ENCODE results near the gene GALNTL6.
"Not testable (repeated sequence)": the region's sequence is repeated elsewhere in the genome, so short reads cannot be mapped to it uniquely, and the experiment has no call there.

GALNTL6 gene

DNA sequence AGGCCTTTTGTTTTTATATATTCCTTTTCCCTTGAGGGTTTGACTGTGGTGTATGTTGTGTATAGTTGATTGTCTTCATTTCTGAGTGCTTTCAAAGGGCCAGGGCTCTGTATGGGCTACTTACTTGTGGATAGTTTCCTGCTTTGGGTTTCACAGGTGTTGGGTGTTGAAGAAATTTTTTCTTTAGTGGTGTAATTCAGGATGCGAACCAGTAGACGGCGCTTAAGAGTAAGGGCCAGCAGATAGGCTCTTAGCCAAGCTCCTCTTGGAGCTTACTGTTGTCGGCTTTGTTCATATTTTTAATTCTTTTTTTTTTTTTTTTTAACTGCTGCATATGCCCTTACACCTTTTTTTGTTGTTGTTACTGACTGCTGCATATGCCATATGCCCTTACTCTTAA, 1079.1 kb downstream of the GALNTL6 start:
- DNase-seq, result no peak

DNA sequence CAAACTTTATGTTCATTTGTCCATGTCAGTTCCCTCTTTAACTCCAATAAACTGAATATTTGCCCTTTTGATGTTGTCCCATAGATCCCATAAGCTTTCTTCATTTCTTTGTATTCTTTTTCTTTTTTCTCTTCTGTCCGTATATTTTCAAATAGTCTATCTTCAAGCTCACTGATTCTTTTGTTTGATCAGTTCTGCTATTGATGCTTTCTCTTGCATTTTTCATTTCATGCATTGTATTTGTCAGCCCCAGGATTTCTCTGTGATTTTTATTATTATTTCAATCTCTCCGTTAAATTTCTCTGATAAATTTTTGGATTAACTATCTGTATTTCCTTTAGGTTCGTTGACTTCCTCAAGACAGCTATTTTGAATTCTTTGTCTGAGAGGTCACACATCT, 1082.5 kb downstream of the GALNTL6 start:
- no peak for DNase-seq

DNA sequence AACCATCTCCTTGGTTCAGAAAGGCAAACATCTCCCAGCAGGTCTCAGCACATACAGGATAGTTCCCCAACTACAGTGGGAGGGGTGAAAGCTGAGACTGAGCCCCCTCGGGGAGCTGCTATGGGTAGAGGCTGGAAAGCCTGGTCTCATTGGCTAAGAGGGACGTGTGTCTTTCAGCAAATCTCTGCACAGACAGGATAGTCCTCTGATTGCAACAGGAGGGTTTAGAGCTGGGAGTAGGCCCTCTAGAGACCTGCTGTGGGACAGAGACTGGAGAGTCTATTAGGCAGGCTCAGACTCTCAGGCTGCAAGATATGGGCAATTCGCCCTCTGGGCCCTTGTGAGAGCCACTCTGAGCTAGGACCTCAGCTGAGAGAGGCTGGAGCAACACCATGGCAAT, 1083.8 kb downstream of the GALNTL6 start:
- no peak for DNase-seq

DNA sequence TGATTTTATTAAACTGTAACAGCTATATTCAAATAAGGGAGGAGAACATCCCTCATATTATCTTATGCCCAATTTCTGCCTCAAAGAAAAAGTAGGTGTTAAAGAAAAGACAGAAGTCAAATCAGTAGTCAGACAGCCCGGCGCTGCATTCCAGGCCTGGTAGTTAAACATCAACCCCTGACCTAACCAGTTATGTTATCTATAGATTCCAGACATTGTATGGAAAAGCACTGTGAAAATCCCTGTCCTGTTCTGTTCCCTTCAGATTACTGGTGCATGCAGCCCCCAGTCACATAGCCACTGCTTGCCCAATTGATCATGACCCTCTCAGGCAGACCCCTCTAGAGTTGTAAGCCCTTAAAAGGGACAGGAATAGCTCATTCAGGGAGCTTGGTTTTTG, 1085.5 kb downstream of the GALNTL6 start:
- DNase-seq, result no peak

DNA sequence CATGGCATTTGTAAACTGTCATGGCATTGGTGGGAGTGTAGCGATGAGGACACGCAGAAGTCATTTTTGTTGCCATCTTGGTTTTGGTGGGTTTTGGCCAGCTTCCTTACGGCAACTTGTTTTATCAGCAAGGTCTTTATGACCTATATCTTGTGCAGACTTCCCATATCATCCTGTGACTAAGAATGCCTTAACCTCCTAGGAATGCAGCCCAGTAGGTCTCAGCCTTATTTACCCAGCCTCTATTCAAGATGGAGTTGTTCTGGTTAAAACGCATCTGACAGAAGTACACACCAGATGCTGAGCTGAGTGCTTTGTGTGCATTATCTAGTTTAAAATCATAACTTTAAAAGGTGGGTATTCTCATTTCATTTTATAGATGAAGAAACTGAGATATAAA, 1086.7 kb downstream of the GALNTL6 start:
- DNase-seq, result no peak

DNA sequence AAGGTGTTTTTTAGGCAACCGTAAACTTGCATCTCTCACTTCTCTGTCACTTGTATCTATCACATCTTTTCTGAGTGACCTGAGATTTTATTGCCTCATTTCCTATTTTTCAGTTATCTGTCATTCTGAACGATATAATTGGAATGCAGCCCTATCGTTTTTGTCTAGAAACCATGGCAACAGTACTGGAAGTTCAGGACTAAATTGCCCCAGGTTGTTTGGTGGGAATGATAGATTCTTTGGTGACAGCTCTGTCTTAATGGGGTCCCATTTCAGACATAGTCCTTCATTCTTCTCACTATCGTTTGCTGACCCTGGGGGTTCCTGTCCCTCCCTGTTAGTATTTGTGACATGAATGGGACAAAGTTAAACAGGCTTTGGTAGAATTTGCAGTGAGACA, 1087.7 kb downstream of the GALNTL6 start:
- DNase-seq, result no peak

DNA sequence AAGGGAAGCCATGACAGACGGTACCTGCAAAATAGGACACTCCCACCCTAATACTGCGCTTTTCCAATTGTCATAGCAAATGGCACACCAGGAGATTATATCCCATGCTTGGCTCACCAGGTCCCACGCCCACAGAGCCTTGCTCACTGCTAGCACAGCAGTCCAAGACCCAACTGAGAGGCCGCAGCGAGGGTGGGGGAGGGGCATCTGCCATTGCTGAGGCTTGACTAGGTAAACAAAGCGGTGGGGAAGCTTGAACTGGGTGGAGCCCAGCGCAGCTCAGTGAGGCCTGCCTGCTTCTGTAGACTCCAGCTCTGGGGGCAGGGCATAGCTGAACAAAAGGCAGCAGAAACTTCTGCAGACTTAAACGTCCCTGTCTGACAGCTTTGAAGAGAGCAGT, 1099.3 kb downstream of the GALNTL6 start:
- DNase-seq, result not testable (repeated sequence)

DNA sequence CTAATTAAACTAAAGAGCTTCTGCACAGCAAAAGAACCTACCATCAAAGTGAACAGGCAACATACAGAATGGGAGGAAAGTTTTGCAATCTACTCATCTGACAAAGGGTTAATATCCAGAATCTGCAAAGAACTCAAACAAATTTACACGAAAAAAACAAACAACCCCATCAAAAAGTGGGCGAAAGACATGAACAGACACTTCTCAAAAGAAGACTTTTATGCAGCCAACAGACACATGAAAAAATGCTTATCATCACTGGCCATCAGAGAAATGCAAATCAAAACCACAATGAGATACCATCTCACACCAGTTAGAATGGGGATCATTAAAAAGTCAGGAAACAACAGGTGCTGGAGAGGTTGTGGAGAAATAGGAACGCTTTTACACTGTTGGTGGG, 1104.2 kb downstream of the GALNTL6 start:
- DNase-seq, result not testable (repeated sequence)

DNA sequence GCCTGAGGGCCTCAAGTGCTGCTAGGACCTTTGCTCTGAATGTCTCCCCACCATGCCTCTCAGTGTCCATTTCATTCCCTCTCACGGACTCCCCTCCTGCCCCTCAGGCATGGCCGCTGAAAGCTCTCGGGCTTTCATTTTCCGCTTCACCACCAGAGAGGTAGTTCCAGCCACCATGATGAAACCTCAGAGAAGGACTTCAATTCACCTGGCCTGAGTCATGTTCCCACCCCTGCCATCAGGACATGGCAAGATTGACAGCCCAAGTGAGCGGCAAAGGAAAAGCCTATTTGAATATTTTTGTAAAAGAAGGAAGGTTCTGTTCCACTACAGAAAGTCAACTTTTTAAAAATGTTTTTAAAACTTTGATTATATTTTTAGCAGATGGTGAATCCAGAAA, 1106.1 kb downstream of the GALNTL6 start:
- no peak for DNase-seq

DNA sequence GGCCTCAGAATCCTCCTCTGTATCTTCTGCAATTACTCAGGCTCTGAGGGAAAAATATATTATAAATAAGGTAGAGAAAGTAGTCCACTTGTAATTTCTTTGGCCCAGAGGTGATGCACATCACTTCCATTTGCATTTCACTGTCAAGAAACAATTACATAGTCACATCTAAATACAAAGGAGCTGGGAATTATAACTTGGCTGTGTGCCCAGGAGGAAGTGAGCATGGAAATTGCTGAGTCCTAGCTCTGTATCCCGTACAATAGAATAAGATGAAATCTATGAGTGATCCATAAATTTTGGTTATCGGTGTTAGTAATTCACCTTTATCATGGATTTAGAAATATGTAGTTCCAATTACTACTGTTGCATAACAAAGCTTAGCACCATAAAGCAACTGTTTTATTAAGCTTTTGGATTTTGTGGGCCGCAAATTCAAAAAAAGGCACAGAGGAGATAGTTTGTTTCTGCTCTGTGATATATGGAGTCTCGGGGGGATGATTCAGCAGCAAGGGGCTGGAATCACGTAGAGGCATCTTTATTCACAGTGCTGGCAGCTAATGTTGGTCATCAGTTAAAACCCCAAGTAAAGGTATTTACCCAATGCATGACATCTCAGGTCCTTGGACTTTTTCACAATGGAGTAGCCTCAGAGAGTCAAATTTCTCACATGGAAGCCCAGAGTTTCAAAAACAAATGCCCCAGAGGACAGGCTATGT, 1114.1 kb downstream of the GALNTL6 start:
- DNase-seq, result no peak

DNA sequence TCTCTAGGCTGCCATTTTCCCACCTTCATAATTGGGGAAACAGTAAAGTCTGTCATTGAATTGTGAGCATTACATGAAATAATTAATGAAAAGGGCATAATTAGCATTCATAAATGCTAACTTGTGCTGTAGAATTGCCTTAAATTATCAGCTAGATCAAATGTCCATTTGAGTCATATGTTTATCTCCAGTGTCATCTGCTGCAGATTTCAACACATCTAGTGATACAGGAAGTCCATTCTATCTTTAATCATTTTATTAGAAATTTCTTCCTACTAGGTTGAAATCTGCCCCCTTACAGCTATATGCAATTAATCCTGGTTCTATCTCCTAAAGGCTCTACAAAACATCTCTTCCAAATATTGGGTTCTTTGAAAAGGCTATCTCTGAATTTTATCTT, 1115.1 kb downstream of the GALNTL6 start:
- DNase-seq, result no peak

DNA sequence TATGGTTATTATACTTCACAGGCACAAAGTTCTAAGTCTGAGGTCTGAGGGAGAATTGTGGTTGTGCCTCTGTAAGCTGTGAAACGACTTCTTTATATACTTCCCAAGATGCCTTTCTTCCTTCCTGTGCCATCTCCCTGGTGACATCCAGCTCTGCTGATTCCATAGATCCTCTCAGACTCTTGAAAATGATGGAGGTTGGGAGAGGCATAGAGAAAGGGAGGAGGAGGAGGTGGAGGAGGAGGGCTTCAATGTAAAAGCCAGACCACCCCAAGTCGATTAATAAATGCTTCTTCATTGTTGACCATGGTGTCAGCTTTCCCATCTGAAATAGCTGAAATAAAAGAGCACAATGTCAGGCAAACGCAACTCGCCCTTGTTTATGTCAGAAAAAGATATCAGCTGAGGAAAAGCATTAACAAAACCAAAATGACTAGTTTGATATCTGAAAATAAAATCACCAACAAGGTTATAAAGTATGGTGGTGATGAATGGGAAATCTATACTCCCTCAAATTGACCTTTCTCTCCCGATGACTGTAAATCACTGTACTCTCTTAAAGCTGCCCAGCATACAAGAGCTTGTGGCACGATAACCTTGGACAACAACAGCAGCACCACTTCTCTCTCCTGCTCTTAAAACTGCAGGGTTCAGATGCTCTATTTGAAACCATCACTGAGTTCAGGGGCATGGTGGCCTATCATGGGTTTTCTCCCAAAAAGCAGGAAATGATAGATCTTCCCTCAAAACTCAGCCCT, 1125.0 kb downstream of the GALNTL6 start:
- no peak for DNase-seq

DNA sequence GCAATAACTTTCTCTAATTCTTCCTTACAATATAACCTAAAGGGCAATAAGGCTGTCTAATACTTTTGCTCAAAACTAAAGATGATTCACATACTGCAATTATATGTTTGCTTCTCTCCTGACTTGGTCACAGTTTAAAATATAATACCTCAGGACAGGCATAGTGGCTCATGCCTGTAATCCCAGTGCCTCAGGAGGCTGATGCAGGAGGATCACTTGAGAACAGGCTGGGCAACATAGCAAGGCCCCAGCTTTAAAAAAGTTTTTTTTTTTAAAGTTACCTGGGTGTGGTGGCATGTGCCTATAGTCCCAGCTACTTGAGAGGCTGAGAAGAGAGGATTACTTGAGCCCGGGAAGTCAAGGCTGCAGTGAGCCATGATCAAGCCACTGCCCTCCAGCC, 1125.7 kb downstream of the GALNTL6 start:
- DNase-seq, result no peak

DNA sequence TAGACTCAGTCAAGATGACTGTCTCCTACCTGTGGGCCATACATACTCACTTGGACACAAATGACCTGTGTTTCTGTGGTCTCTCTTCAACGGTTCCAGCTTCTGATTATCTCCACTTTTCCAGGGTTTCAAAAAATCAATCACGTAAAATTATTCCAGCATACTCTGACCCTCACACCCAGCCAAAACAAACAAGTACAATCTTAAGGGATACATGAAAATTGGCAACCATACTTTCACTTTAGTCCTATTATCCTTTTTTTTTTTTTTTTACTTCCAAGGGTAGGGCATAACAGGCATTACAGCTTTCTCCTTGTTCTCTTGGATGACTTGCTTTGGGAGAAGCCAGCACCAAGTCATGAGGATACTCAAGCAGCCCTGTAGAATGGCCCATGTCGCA, 1129.6 kb downstream of the GALNTL6 start:
- no peak for DNase-seq

DNA sequence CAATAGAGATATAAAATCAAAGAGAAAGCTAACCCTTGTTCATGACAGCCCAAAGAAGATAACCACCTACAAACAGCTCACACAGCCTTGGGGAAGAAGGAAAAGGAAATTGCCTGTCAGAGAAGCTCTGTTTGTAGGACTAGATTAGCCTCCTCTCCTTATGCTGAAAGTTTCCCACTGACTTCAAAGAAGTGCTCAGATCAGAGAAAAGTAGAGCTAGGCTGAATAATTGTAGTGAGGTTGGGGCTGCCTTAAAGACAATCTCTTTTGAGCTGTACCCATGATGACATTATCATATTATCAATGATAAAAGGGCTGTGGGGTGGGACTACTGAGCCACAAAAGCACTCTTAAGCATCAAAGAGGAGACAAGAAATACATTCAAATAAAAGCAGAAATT, 1132.4 kb downstream of the GALNTL6 start:
- DNase-seq, result no peak

DNA sequence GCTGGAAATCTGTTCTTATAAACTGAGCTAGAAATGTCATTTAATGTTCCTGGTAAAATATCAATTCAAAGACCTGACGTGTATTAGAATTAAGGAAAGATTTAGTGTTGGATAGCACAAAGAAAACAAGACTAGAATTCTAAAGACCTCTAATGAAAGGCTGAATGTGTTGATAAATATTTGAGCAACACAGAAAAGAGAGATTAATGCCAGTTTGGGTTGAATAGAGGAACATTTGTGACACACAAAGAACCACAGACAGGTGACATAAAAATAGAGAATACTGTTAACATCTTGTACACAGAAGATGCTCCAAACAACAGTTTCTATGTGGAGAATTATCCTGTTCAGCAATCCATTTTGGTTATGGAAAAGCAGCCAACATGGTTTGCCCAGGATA, 1133.3 kb downstream of the GALNTL6 start:
- DNase-seq, result peak; percentile 31 to 33

DNA sequence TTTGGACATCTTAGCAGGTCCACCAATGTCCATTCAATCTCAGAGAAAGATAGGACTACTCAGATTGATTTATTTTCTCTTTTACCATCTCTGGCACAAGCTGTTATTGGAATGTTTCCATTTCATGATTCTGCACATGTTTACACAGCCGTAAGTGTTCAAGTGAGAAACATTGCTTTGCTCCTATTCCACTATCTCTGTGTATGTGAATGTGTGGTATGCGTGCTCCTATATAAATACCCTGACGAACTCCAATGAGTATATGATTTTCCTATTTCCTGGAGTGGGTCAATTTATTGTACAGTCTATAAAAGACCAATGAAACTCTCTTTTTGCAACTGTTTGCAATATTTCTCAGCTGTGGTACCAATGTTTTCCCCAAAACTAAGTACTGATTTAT, 1134.4 kb downstream of the GALNTL6 start:
- DNase-seq, result no peak

DNA sequence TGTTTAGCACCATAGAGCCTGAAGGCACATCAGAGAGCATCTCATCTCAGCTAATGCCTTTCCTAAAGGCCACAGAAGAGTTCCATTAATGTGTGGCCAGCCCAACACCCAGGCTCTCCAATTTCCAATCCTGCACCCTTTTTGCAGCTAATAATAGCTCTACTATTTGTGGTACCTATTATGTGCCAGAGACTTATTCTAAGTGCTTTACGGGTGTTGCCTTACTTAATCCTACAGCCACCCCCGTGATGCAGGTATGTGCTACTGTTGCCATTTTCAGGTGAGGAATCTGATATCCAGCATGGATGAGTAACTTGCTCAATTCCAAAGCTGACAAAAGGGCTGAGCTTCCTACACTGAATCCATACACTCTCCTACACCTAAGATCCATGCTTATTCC, 1137.8 kb downstream of the GALNTL6 start:
- DNase-seq, result no peak

DNA sequence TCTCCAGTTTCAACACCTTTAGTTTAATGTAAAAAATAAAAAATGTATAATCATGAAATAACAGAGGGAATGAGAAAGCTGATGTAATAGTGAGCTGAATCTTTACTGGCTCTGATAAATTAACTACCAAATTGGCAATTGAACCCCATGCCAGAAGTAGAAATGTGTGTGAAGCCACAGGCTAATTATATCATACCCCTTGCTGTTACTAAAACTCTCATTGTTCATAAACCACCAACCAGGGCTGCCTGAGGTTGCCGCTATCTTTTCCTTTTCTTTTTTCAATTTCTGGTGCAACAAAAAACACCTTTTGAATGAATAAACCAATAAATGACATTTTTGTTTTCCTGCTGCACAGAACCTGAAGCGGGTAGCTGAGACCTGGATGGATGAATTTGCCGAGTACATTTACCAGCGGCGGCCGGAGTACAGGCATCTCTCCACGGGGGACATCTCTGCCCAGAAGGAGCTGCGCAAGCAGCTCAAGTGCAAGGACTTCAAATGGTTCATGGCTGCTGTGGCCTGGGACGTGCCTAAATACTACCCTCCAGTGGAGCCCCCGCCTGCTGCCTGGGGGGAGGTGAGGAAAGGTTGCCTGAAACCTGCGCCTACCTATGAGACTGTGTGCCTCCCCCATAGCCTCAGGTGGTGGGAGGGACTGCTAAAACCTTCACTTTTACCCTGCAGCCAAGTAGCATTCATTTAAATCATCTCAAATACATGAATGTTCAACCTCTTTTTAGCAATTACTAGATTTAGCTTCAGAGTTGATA, 1138.7 kb downstream of the GALNTL6 start:
- DNase-seq, result no peak

DNA sequence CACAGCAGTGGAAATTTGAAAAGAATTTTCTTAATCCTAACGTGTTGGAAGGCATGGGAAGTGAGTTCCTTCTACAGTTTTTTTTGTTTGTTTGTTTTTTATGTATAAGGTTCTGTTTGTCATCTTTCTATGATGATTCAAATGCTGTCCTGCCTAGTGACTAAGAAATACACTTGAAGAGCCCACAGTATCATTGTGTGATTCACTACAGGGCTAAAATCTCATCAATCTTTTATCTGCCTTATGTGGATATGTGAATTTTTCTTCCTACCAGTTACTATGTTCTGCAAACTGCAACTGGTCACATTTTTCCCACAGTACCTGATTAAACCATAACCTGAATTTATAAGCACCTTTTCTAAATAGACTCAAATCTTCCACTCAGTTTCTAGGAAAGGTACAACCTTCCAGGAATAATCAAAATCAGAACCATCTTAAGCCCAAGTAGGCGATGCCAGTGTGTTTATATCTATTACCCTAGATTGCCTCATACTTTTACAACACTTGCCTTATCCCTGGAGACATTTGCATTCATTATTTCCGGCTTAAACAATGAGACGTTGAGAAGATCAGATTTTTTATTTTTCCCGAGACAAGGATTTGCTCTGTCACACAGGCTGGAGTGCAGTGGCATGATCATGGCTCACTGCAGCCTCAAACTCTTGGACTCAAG, 1140.8 kb downstream of the GALNTL6 start:
- no peak for DNase-seq

DNA sequence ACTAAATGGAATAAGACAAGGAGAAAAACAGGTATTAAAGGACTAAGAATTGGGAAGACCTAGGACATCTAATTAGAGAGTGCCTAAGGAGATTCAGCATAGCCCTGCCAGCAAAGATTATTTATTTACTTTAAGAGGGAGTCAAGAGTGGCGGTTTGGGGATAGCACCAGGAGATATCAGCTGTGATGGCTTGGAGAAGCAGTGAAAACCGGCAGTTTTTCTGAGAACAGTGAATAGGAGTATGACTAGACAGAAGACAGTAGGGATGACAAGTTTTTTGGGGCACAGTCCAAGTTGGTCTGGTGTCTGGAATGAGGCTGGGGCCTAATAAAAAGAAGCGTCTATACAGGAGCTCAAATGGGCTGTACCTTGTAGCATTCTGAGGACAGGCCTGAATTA, 1143.1 kb downstream of the GALNTL6 start:
- not testable (repeated sequence) for DNase-seq

DNA sequence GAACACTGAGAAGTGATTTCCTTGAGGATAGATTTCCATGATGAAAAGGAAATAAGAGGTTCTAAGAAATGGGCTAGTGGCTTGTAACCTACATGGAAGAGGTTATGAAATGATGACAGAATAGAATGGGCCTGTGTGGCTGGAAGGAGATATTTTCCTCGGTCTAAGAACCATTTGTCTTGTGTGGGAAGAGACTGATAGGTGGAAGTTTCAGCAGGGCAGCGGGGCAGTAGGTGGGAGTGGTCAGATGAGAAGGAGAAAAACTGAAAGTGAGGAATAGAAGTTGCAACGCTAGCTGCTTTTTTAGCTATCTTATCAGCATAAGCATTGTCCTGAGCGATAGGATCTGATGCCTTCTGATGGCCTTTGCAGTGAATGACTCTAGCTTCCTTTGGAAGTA, 1144.0 kb downstream of the GALNTL6 start:
- no peak for DNase-seq
